Activated CD4-positive, alpha-beta T cell treated with anti-CD3 and anti-CD28 coated beads, Interleukin-2, amount 10 ng/mL, durations not matched to agents 7 days and 5 days (primary cell): ENCODE measurements around the gene FLNB. TPM values are rescaled to one million over a fixed set of nuclear protein-coding genes. Genes with fewer than 3 reads are reported as not detected.
"Not testable (repeated sequence)": the region's sequence is repeated elsewhere in the genome, so short reads cannot be mapped to it uniquely, and the experiment has no call there.

ENCODE experiments used
- CTCF ChIA-PET: fragments of 350-600 bp; sonication (Branson Sonifier 250); formaldehyde crosslinking; loops from one replicate; lab custom pipeline; 2021; ENCODE audit warnings: antibody characterized with exemption; lab: Charles Lee
- POLR2A ChIA-PET: fragments of 350-600 bp; sonication (Branson Sonifier 250); formaldehyde crosslinking; loops from one replicate; lab custom pipeline; 2021; ENCODE audit warnings: antibody characterized with exemption; lab: Charles Lee
- DNase-seq: peaks from one replicate; pipeline ENCODE4 v3.0.0-alpha.2; 2020
- H3K27ac Mint-ChIP-seq: one replicate; pipeline ENCODE4 v1.8.0; 2021; ENCODE audit warnings: mild to moderate bottlenecking, moderate library complexity, mixed read lengths
- H3K27me3 Mint-ChIP-seq: one replicate; pipeline ENCODE4 v1.8.0; 2021; ENCODE audit warnings: mixed read lengths
- H3K36me3 Mint-ChIP-seq: one replicate; pipeline ENCODE4 v1.8.0; 2021; ENCODE audit warnings: low read depth, mixed read lengths
- H3K4me1 Mint-ChIP-seq: one replicate; pipeline ENCODE4 v1.8.0; 2021; ENCODE audit warnings: mixed read lengths
- H3K4me3 Mint-ChIP-seq: one replicate; pipeline ENCODE4 v1.8.0; 2021; ENCODE audit warnings: mild to moderate bottlenecking, moderate library complexity, mixed read lengths
- H3K9me3 Mint-ChIP-seq: one replicate; pipeline ENCODE4 v1.8.0; 2021; ENCODE audit warnings: mixed read lengths
- total RNA-seq, 2 experiments: library from RNA; stranded (reverse); gene quantifications; one replicate each; pipeline ENCODE4 v1.2.3, GENCODE V29; 2021

FLNB gene
- total RNA-seq, 2 experiments from 2014 or later: 27.2 to 28.1 TPM

GRCh38 chr3:58191361-58191991, 183.3 kb downstream of the FLNB start:
- no peak for DNase-seq
- CTCF ChIA-PET: interaction anchor here (0.6 to 4.2 kb wide), 5 partner anchors 27 to 150 kb away, joined by 3 to 30 read pairs (median 7); partner anchors contain the start of genes HTD2 and RPP14
- Mint-ChIP-seq H3K9me3 (no peaks in the 10 kb centered on the region), H3K27me3 (no peaks in the 10 kb centered on the region), H3K36me3 (no peaks in the 10 kb centered on the region), H3K27ac (no peak overlapping the region), H3K4me3 (no peak overlapping the region), H3K4me1 (peaks cover 1% of the 10 kb centered on the region)
- POLR2A ChIA-PET: no interaction called here

GRCh38 chr3:58192069-58192468, 183.8 kb downstream of the FLNB start:
- no peak overlapping the region for H3K4me3 Mint-ChIP-seq
- no peaks in the 10 kb centered on the region for H3K36me3 Mint-ChIP-seq
- no peak overlapping the region for H3K27ac Mint-ChIP-seq
- POLR2A ChIA-PET: no interaction called here
- H3K9me3 Mint-ChIP-seq: no peaks in the 10 kb centered on the region
- peaks cover 1% of the 10 kb centered on the region for H3K4me1 Mint-ChIP-seq
- CTCF ChIA-PET: interaction anchor here (0.6 kb wide), 2 partner anchors 103 to 150 kb away, joined by 3 to 7 read pairs; no protein-coding TSS in a partner anchor
- no peak for DNase-seq
- no peaks in the 10 kb centered on the region for H3K27me3 Mint-ChIP-seq

- no peak overlapping the region for H3K27ac Mint-ChIP-seq
- DNase-seq: no peak
- ChIA-PET POLR2A (no interaction called here), CTCF (interaction anchor here (0.8 to 0.9 kb wide), 2 partner anchors 15 to 24 kb away, joined by 3 read pairs; no protein-coding TSS in a partner anchor)
- H3K27me3 Mint-ChIP-seq: no peaks in the 10 kb centered on the region
- H3K9me3 Mint-ChIP-seq: no peaks in the 10 kb centered on the region
- no peak overlapping the region for H3K4me3 Mint-ChIP-seq
- no peaks in the 10 kb centered on the region for H3K36me3 Mint-ChIP-seq
- no peaks in the 10 kb centered on the region for H3K4me1 Mint-ChIP-seq
Measured at GRCh38 chr3:58193682-58194407, 185.6 kb downstream of the FLNB start.

GRCh38 chr3:58197588-58197987, 189.4 kb downstream of the FLNB start:
- Mint-ChIP-seq H3K9me3 (no peaks in the 10 kb centered on the region), H3K4me3 (no peak overlapping the region), H3K4me1 (peaks cover 2% of the 10 kb centered on the region), H3K36me3 (no peaks in the 10 kb centered on the region), H3K27me3 (peaks cover 7% of the 10 kb centered on the region), H3K27ac (no peak overlapping the region)
- ChIA-PET POLR2A (no interaction called here), CTCF (interaction anchor here (2.3 kb wide), 1 partner anchor 10 kb away, joined by 10 read pairs; no protein-coding TSS in a partner anchor)
- no peak for DNase-seq

- CTCF ChIA-PET: interaction anchor here (2.3 kb wide), 1 partner anchor 11 kb away, joined by 10 read pairs; no protein-coding TSS in a partner anchor
- H3K27ac Mint-ChIP-seq: no peak overlapping the region
- POLR2A ChIA-PET: no interaction called here
- no peaks in the 10 kb centered on the region for H3K9me3 Mint-ChIP-seq
- H3K36me3 Mint-ChIP-seq: no peaks in the 10 kb centered on the region
- H3K27me3 Mint-ChIP-seq: peaks cover 12% of the 10 kb centered on the region
- H3K4me3 Mint-ChIP-seq: no peak overlapping the region
- DNase-seq: no peak
- peaks cover 2% of the 10 kb centered on the region for H3K4me1 Mint-ChIP-seq
Measured at GRCh38 chr3:58198362-58198761, 190.1 kb downstream of the FLNB start.

- ChIA-PET CTCF (interaction anchor here (0.7 kb wide), 1 partner anchor 56 kb away, joined by 3 read pairs; no protein-coding TSS in a partner anchor), POLR2A (no interaction called here)
- no peak overlapping the region for H3K4me3 Mint-ChIP-seq
- no peak overlapping the region for H3K27ac Mint-ChIP-seq
- peaks cover 2% of the 10 kb centered on the region for H3K4me1 Mint-ChIP-seq
- H3K36me3 Mint-ChIP-seq: no peaks in the 10 kb centered on the region
- H3K9me3 Mint-ChIP-seq: no peaks in the 10 kb centered on the region
- DNase-seq: no peak
- H3K27me3 Mint-ChIP-seq: peaks cover 13% of the 10 kb centered on the region
Measured at GRCh38 chr3:58198804-58199203, 190.6 kb downstream of the FLNB start.

- Mint-ChIP-seq H3K4me3 (no peak overlapping the region), H3K9me3 (no peaks in the 10 kb centered on the region), H3K27ac (no peak overlapping the region), H3K4me1 (peaks cover 2% of the 10 kb centered on the region), H3K27me3 (peaks cover 13% of the 10 kb centered on the region), H3K36me3 (no peaks in the 10 kb centered on the region)
- CTCF ChIA-PET: interaction anchor here (0.6 to 1.9 kb wide), 4 partner anchors 10 to 430 kb away, joined by 3 to 6 read pairs (median 3); no protein-coding TSS in a partner anchor
- no peak for DNase-seq
- POLR2A ChIA-PET: no interaction called here
Measured at GRCh38 chr3:58200121-58200709, 192.0 kb downstream of the FLNB start.

GRCh38 chr3:58200846-58201355, 192.7 kb downstream of the FLNB start:
- peaks cover 13% of the 10 kb centered on the region for H3K27me3 Mint-ChIP-seq
- no peaks in the 10 kb centered on the region for H3K9me3 Mint-ChIP-seq
- POLR2A ChIA-PET: no interaction called here
- H3K4me3 Mint-ChIP-seq: no peak overlapping the region
- H3K4me1 Mint-ChIP-seq: peaks cover 2% of the 10 kb centered on the region
- DNase-seq: no peak
- H3K36me3 Mint-ChIP-seq: no peaks in the 10 kb centered on the region
- no peak overlapping the region for H3K27ac Mint-ChIP-seq
- CTCF ChIA-PET: interaction anchor here (0.9 to 1.9 kb wide), 3 partner anchors 10 to 41 kb away, joined by 3 to 6 read pairs (median 3); no protein-coding TSS in a partner anchor

GRCh38 chr3:58201451-58201850, 193.2 kb downstream of the FLNB start:
- CTCF ChIA-PET: interaction anchor here (0.6 to 2.0 kb wide), 5 partner anchors 12 to 252 kb away, joined by 3 to 8 read pairs (median 4); no protein-coding TSS in a partner anchor
- peaks cover 13% of the 10 kb centered on the region for H3K27me3 Mint-ChIP-seq
- POLR2A ChIA-PET, DNase-seq, H3K4me1 Mint-ChIP-seq, H3K27ac Mint-ChIP-seq, H3K9me3 Mint-ChIP-seq, H3K4me3 Mint-ChIP-seq, H3K36me3 Mint-ChIP-seq: not testable (repeated sequence)

- no peaks in the 10 kb centered on the region for H3K9me3 Mint-ChIP-seq
- peaks cover 9% of the 10 kb centered on the region for H3K4me1 Mint-ChIP-seq
- H3K4me3 Mint-ChIP-seq: no peak overlapping the region
- no peak for DNase-seq
- no peaks in the 10 kb centered on the region for H3K36me3 Mint-ChIP-seq
- ChIA-PET POLR2A (no interaction called here), CTCF (interaction anchor here (0.6 to 2.0 kb wide), 6 partner anchors 14 to 622 kb away, joined by 3 to 8 read pairs (median 6); partner anchors contain the start of genes HTD2 and RPP14)
- peaks cover 15% of the 10 kb centered on the region for H3K27me3 Mint-ChIP-seq
- no peak overlapping the region for H3K27ac Mint-ChIP-seq
Measured at GRCh38 chr3:58202917-58203360, 194.7 kb downstream of the FLNB start.

- Mint-ChIP-seq H3K27ac (no peak overlapping the region), H3K9me3 (no peaks in the 10 kb centered on the region), H3K27me3 (peaks cover 16% of the 10 kb centered on the region), H3K4me3 (no peak overlapping the region), H3K4me1 (peaks cover 9% of the 10 kb centered on the region), H3K36me3 (no peaks in the 10 kb centered on the region)
- ChIA-PET POLR2A (no interaction called here), CTCF (interaction anchor here (0.9 to 2.0 kb wide), 5 partner anchors 14 to 103 kb away, joined by 3 to 8 read pairs (median 8); partner anchors contain the start of genes HTD2 and RPP14)
- DNase-seq: no peak
Measured at GRCh38 chr3:58203541-58203940, 195.3 kb downstream of the FLNB start.

GRCh38 chr3:58204720-58205119, 196.5 kb downstream of the FLNB start:
- no peaks in the 10 kb centered on the region for H3K36me3 Mint-ChIP-seq
- CTCF ChIA-PET: interaction anchor here (1.1 to 1.6 kb wide), 2 partner anchors 17 to 18 kb away, joined by 3 to 7 read pairs; no protein-coding TSS in a partner anchor
- no peak overlapping the region for H3K27ac Mint-ChIP-seq
- no peaks in the 10 kb centered on the region for H3K9me3 Mint-ChIP-seq
- H3K4me1 Mint-ChIP-seq: peaks cover 9% of the 10 kb centered on the region
- no peak for DNase-seq
- peaks cover 16% of the 10 kb centered on the region for H3K27me3 Mint-ChIP-seq
- H3K4me3 Mint-ChIP-seq: no peak overlapping the region
- POLR2A ChIA-PET: no interaction called here
